Smooth muscle cell (in vitro differentiated cells): Measurements from ENCODE around the gene FRMD4A. TPM values are rescaled to one million over a fixed set of nuclear protein-coding genes. Genes with fewer than 3 reads are reported as not detected.

Experiments used
- DNase-seq: peaks from one replicate; lab custom pipeline; 2025; ENCODE audit not compliant: unreplicated experiment; lab: John Stamatoyannopoulos, UW
- H2AFZ ChIP-seq: fragments of 200-600 bp; sonication (generic); 2 replicates; pipeline ENCODE4 v1.6.0; 2016; ENCODE audit warnings: antibody characterized with exemption, low read depth, mild to moderate bottlenecking
- H3F3A ChIP-seq: fragments of 200-600 bp; sonication (generic); 2 replicates; pipeline ENCODE4 v1.6.0; 2017; ENCODE audit warnings: antibody characterized with exemption, low read depth
- H3K27ac ChIP-seq: fragments of 200-600 bp; sonication (generic); 2 replicates; pipeline ENCODE4 v1.5.1; 2016; ENCODE audit warnings: low read depth, mild to moderate bottlenecking
- H3K27me3 ChIP-seq: fragments of 200-600 bp; sonication (generic); 2 replicates; pipeline ENCODE4 v1.6.1; 2016; ENCODE audit warnings: low read depth, mild to moderate bottlenecking
- H3K36me3 ChIP-seq: fragments of 200-600 bp; sonication (generic); 2 replicates; pipeline ENCODE4 v1.5.1; 2016; ENCODE audit warnings: low read depth
- H3K4me1 ChIP-seq: fragments of 200-600 bp; sonication (generic); 2 replicates; pipeline ENCODE4 v1.5.1; 2016; ENCODE audit warnings: low read depth
- H3K4me2 ChIP-seq: fragments of 200-600 bp; sonication (generic); 2 replicates; pipeline ENCODE4 v1.6.0; 2016; ENCODE audit warnings: mild to moderate bottlenecking
- H3K4me3 ChIP-seq: fragments of 200-600 bp; sonication (generic); 2 replicates; pipeline ENCODE4 v1.5.1; 2016; ENCODE audit warnings: mild to moderate bottlenecking
- H3K79me2 ChIP-seq: fragments of 200-600 bp; sonication (generic); 2 replicates; pipeline ENCODE4 v1.6.0; 2016; ENCODE audit warnings: low read depth, mild to moderate bottlenecking
- H3K9ac ChIP-seq: fragments of 200-600 bp; sonication (generic); 2 replicates; pipeline ENCODE4 v1.6.0; 2016; ENCODE audit warnings: low read depth
- H3K9me3 ChIP-seq: fragments of 200-600 bp; sonication (generic); replicated peaks from 2 replicates; pipeline ENCODE4 v1.5.1; 2016; ENCODE audit warnings: low read depth
- H4K20me1 ChIP-seq: fragments of 200-600 bp; sonication (generic); 2 replicates; pipeline ENCODE4 v1.6.0; 2016; ENCODE audit warnings: low read depth
- CTCF ChIP-seq: fragments of 200-600 bp; sonication (generic); IDR thresholded peaks from 2 replicates; pipeline ENCODE4 v1.5.1; 2017; ENCODE audit warnings: borderline replicate concordance, mild to moderate bottlenecking, antibody characterized with exemption; ENCODE audit not compliant: insufficient read depth, poor library complexity, severe bottlenecking
- WGBS: methylation state at CpG from one replicate; pipeline ENCODE4 v1.1.7; 2016; ENCODE audit warnings: low lambda C conversion rate; 5-methylcytosine and 5-hydroxymethylcytosine counted together
- polyA plus RNA-seq: library from polyadenylated mRNA; unstranded; fragments of >200 nt; fragmentation: Nextera tagmentation; extraction: Ambion mirVana; gene quantifications from 2 replicates; pipeline ENCODE4 v1.2.1, GENCODE V29; 2016
- total RNA-seq: library from RNA; depleted of rRNA; stranded (reverse); fragments of >200 nt; gene quantifications from 2 replicates; pipeline ENCODE4 v1.2.3, GENCODE V29; 2014

FRMD4A gene
- total and polyA plus RNA-seq, 2 experiments from 2014 or later: 3.0 to 5.4 TPM

DNA sequence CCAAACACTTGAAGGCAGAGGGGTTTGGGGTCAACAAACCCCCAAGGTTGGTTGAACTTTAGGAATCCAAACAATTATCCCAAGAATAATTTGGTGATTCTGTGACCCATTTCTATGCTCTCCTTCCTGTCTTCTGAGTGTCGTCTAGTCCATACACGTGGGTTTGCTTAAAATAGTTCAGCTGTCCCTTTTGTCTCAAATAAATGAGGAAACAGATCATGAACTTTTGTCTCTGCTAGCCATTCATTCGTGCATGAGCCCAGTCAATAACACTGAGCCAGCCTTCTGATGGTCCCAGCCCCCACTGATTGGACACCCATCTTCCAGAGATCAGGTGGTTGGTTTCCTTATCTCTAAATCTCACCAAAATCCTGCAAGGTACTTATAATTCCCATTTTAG lies 488.6 kb downstream of the FRMD4A start:
- Histone ChIP-seq H3K9ac (no peak overlapping the region), H3K36me3 (no peaks in the 10 kb centered on the region), H3K4me3 (no peak overlapping the region), H3K4me2 (no peak overlapping the region), H3K9me3 (no peaks in the 10 kb centered on the region), H3K27me3 (no peaks in the 10 kb centered on the region), H2AFZ (no peak overlapping the region), H4K20me1 (no peaks in the 10 kb centered on the region), H3K27ac (no peak overlapping the region), H3F3A (no peaks in the 10 kb centered on the region), H3K4me1 (no peaks in the 10 kb centered on the region), H3K79me2 (no peaks in the 10 kb centered on the region)
- TF ChIP-seq CTCF: no peak
- 95% methylated on average over 3 of the region's 3 CpGs for WGBS
- no peak for DNase-seq

DNA sequence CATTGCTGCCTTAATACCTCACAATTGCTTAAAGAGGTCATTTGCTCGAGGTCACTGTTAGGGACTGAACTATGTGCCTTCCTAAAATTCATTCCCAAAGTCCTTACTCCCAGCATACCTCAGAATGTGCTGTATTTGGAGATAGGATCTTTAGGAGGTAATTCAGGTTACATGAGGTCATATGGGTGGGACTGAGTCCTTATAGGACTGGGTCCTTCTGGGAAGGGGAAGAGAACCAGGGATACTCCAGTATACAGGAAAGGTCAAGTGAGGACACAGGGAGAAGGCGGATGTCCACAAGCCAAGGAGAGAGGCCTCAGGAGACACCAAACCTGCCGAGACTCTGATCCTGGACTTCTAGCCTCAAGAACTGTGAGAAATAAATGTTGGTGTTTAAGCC lies 490.7 kb downstream of the FRMD4A start:
- WGBS: 97% methylated on average over 3 of the region's 3 CpGs
- Histone ChIP-seq H3K4me1 (peaks cover under 1% of the 10 kb centered on the region), H3K9ac (no peak overlapping the region), H3K79me2 (no peaks in the 10 kb centered on the region), H3F3A (no peaks in the 10 kb centered on the region), H3K27ac (no peak overlapping the region), H3K36me3 (no peaks in the 10 kb centered on the region), H2AFZ (no peak overlapping the region), H3K4me3 (no peak overlapping the region), H4K20me1 (no peaks in the 10 kb centered on the region), H3K9me3 (no peaks in the 10 kb centered on the region), H3K4me2 (peak overlapping the region; percentile 45), H3K27me3 (no peaks in the 10 kb centered on the region)
- DNase-seq: no peak
- TF ChIP-seq CTCF: no peak

- peak; percentile 9 for DNase-seq
- H3F3A ChIP-seq: no peaks in the 10 kb centered on the region
- peak overlapping the region; percentile 45 for H3K4me2 ChIP-seq
- no peak for TF ChIP-seq CTCF
- no peak overlapping the region for H3K27ac ChIP-seq
- H2AFZ ChIP-seq: no peak overlapping the region
- no peaks in the 10 kb centered on the region for H4K20me1 ChIP-seq
- H3K27me3 ChIP-seq: no peaks in the 10 kb centered on the region
- no peak overlapping the region for H3K9ac ChIP-seq
- H3K36me3 ChIP-seq: no peaks in the 10 kb centered on the region
- H3K9me3 ChIP-seq: no peaks in the 10 kb centered on the region
- peaks cover 6% of the 10 kb centered on the region for H3K4me1 ChIP-seq
- 26% methylated on average over 9 of the region's 9 CpGs for WGBS
- no peaks in the 10 kb centered on the region for H3K79me2 ChIP-seq
- H3K4me3 ChIP-seq: no peak overlapping the region
Observed at GRCh38 chr10:13839430-13839990, 491.2 kb downstream of the FRMD4A start.

- Histone ChIP-seq H4K20me1 (no peaks in the 10 kb centered on the region), H3F3A (no peaks in the 10 kb centered on the region), H3K79me2 (no peaks in the 10 kb centered on the region), H3K4me2 (no peak overlapping the region), H3K27me3 (no peaks in the 10 kb centered on the region), H3K9me3 (no peaks in the 10 kb centered on the region), H3K27ac (no peak overlapping the region), H3K4me3 (no peak overlapping the region), H3K9ac (no peak overlapping the region), H3K36me3 (no peaks in the 10 kb centered on the region), H2AFZ (no peak overlapping the region), H3K4me1 (peaks cover 7% of the 10 kb centered on the region)
- no peak for DNase-seq
- no peak for TF ChIP-seq CTCF
Observed at GRCh38 chr10:13839030-13839429, 491.7 kb downstream of the FRMD4A start.
